ENCODE measurements around the gene PIGU. TPM values are rescaled to one million over a fixed set of nuclear protein-coding genes. Genes with fewer than 3 reads are reported as not detected.

Gene PIGU
- total and polyA plus RNA-seq, 2 of the 13 experiments (the other 11 are each of a cell fraction or from before 2014, with no cell fraction given) = 45.5 to 231 TPM

DNA sequence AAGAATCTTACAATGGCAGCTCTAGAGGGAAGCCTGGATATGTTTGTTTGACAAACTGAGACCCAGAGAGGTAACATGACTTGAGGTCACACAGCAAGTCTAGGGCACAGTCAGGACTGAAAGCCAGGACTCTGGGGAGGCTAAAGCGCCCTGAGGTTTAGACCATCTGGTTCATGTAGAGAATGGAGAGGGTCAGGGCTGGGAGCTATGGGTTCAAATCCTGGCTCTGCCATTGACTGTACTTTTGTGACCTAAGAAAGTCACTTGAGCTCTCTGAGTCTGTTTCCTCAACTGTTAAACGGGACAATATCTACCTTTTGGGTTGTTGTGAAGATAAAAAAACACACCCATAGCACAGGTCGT is 26.1 kb upstream of the PIGU start (continued):
- TF ChIP-seq, protein P1, sequence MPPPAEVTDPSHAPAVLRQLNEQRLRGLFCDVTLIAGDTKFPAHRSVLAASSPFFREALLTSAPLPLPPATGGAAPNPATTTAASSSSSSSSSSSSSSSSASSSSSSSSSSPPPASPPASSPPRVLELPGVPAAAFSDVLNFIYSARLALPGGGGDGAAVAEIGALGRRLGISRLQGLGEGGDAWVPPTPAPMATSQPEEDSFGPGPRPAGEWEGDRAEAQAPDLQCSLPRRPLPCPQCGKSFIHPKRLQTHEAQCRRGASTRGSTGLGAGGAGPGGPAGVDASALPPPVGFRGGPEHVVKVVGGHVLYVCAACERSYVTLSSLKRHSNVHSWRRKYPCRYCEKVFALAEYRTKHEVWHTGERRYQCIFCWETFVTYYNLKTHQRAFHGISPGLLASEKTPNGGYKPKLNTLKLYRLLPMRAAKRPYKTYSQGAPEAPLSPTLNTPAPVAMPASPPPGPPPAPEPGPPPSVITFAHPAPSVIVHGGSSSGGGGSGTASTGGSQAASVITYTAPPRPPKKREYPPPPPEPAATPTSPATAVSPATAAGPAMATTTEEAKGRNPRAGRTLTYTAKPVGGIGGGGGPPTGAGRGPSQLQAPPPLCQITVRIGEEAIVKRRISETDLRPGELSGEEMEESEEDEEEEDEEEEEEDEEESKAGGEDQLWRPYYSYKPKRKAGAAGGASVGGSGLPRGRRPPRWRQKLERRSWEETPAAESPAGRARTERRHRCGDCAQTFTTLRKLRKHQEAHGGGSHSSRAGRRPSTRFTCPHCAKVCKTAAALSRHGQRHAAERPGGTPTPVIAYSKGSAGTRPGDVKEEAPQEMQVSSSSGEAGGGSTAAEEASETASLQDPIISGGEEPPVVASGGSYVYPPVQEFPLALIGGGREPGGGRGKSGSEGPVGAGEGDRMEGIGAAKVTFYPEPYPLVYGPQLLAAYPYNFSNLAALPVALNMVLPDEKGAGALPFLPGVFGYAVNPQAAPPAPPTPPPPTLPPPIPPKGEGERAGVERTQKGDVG (CRISPR knock-in tag; IDR thresholded peaks at IDR 0.05; ENCODE audit: borderline replicate concordance) = no peak
- TF ChIP-seq MAFF (IDR thresholded peaks at IDR 0.05; ENCODE audit: low read depth, low read length) (no peak), SIN3B (IDR thresholded peaks at IDR 0.05; ENCODE audit: low read length) (no peak), ZNF614 (CRISPR knock-in tag; IDR thresholded peaks at IDR 0.05; ENCODE audit: borderline replicate concordance) (no peak), ZBED4 (CRISPR knock-in tag; IDR thresholded peaks at IDR 0.05; ENCODE audit: borderline replicate concordance) (no peak), TSC22D2 (CRISPR knock-in tag; IDR thresholded peaks at IDR 0.05; ENCODE audit: borderline replicate concordance) (no peak), KDM2A (CRISPR knock-in tag; IDR thresholded peaks at IDR 0.05; ENCODE audit: borderline replicate concordance, low read depth) (no peak; the same call in none of the 2 replicates), EHMT2 (IDR thresholded peaks at IDR 0.05; ENCODE audit: borderline replicate concordance, low read depth, low read length) (no peak), ZNF549 (CRISPR knock-in tag; IDR thresholded peaks at IDR 0.05) (no peak), SRSF1 (optimal IDR thresholded peaks at IDR 0.05; ENCODE audit: low read depth, low read length) (no peak), SNAI1 (CRISPR knock-in tag; IDR thresholded peaks at IDR 0.05; ENCODE audit: borderline replicate concordance) (no peak), KDM3A (CRISPR knock-in tag; IDR thresholded peaks at IDR 0.05; ENCODE audit: low read depth) (peak; percentile 48; the same call in 1 of the 2 replicates), ZNF570 (CRISPR knock-in tag; IDR thresholded peaks at IDR 0.05; ENCODE audit: borderline replicate concordance) (peak; percentile 40; the same call in 1 of the 2 replicates), NR1H2 (CRISPR knock-in tag; IDR thresholded peaks at IDR 0.05; ENCODE audit: borderline replicate concordance, low read depth) (no peak), ZBTB20 (CRISPR knock-in tag; IDR thresholded peaks at IDR 0.05; ENCODE audit: borderline replicate concordance, low read depth) (no peak), ZNF672 (CRISPR knock-in tag; IDR thresholded peaks at IDR 0.05) (no peak), HNRNPUL1 (IDR thresholded peaks at IDR 0.05; ENCODE audit: low read depth, low read length) (no peak), ZNF724P (CRISPR knock-in tag; IDR thresholded peaks at IDR 0.05; ENCODE audit: borderline replicate concordance) (no peak), RAD51 (IDR thresholded peaks at IDR 0.05; ENCODE audit: borderline replicate concordance) (no peak)
- TF ChIP-seq, protein P2, sequence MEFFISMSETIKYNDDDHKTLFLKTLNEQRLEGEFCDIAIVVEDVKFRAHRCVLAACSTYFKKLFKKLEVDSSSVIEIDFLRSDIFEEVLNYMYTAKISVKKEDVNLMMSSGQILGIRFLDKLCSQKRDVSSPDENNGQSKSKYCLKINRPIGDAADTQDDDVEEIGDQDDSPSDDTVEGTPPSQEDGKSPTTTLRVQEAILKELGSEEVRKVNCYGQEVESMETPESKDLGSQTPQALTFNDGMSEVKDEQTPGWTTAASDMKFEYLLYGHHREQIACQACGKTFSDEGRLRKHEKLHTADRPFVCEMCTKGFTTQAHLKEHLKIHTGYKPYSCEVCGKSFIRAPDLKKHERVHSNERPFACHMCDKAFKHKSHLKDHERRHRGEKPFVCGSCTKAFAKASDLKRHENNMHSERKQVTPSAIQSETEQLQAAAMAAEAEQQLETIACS (CRISPR knock-in tag; IDR thresholded peaks at IDR 0.05) = no peak
- TF ChIP-seq, protein P3, sequence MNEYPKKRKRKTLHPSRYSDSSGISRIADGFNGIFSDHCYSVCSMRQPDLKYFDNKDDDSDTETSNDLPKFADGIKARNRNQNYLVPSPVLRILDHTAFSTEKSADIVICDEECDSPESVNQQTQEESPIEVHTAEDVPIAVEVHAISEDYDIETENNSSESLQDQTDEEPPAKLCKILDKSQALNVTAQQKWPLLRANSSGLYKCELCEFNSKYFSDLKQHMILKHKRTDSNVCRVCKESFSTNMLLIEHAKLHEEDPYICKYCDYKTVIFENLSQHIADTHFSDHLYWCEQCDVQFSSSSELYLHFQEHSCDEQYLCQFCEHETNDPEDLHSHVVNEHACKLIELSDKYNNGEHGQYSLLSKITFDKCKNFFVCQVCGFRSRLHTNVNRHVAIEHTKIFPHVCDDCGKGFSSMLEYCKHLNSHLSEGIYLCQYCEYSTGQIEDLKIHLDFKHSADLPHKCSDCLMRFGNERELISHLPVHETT (CRISPR knock-in tag; conservative IDR thresholded peaks at IDR 0.05) = no peak
